Measurements from ENCODE around the gene PDE4D.

PDE4D gene

GRCh38 chr5:59587489-59588337 lies 305.8 kb downstream of the PDE4D start:
- Histone ChIP-seq H3K27me3 (replicated peaks; ENCODE audit: control insufficient read depth, insufficient read depth, low read length) (no peaks in the 10 kb centered on the region), H3K36me3 (ENCODE audit: control insufficient read depth, insufficient read depth, low read length) (no peaks in the 10 kb centered on the region), H3K4me3 (replicated peaks; ENCODE audit: low read depth, low read length) (no peak overlapping the region)
- no peak for TF ChIP-seq CTCF (IDR thresholded peaks at IDR 0.05; ENCODE audit: insufficient read depth, low read length, poor library complexity, severe bottlenecking)
- DNase-seq (ENCODE audit: extremely low read depth, insufficient read length) = no peak

GRCh38 chr5:59586841-59587240 lies 306.7 kb downstream of the PDE4D start:
- TF ChIP-seq CTCF (IDR thresholded peaks at IDR 0.05; ENCODE audit: insufficient read depth, low read length, poor library complexity, severe bottlenecking) = no peak
- no peak for DNase-seq (ENCODE audit: extremely low read depth, insufficient read length)
- no peaks in the 10 kb centered on the region for H3K36me3 ChIP-seq (ENCODE audit: control insufficient read depth, insufficient read depth, low read length)
- no peaks in the 10 kb centered on the region for H3K27me3 ChIP-seq (replicated peaks; ENCODE audit: control insufficient read depth, insufficient read depth, low read length)
- H3K4me3 ChIP-seq (replicated peaks; ENCODE audit: low read depth, low read length) = no peak overlapping the region

- no peak for DNase-seq (ENCODE audit: extremely low read depth, insufficient read length)
- H3K36me3 ChIP-seq (ENCODE audit: control insufficient read depth, insufficient read depth, low read length) = no peaks in the 10 kb centered on the region
- H3K27me3 ChIP-seq (replicated peaks; ENCODE audit: control insufficient read depth, insufficient read depth, low read length) = no peaks in the 10 kb centered on the region
- TF ChIP-seq CTCF (IDR thresholded peaks at IDR 0.05; ENCODE audit: insufficient read depth, low read length, poor library complexity, severe bottlenecking) = no peak
- H3K4me3 ChIP-seq (replicated peaks; ENCODE audit: low read depth, low read length) = no peak overlapping the region
Measured at GRCh38 chr5:59584858-59585846, 308.4 kb downstream of the PDE4D start.

GRCh38 chr5:59583810-59584562 lies 309.5 kb downstream of the PDE4D start:
- no peak for TF ChIP-seq CTCF (IDR thresholded peaks at IDR 0.05; ENCODE audit: insufficient read depth, low read length, poor library complexity, severe bottlenecking)
- H3K36me3 ChIP-seq (ENCODE audit: control insufficient read depth, insufficient read depth, low read length) = no peaks in the 10 kb centered on the region
- H3K4me3 ChIP-seq (replicated peaks; ENCODE audit: low read depth, low read length) = no peak overlapping the region
- DNase-seq (ENCODE audit: extremely low read depth, insufficient read length) = no peak
- H3K27me3 ChIP-seq (replicated peaks; ENCODE audit: control insufficient read depth, insufficient read depth, low read length) = no peaks in the 10 kb centered on the region

GRCh38 chr5:59583151-59583809 lies 310.2 kb downstream of the PDE4D start:
- DNase-seq (ENCODE audit: extremely low read depth, insufficient read length) = no peak

More at GRCh38 chr5:59583151-59583809, 310.2 kb downstream of the PDE4D start:
- no peak for TF ChIP-seq CTCF (IDR thresholded peaks at IDR 0.05; ENCODE audit: insufficient read depth, low read length, poor library complexity, severe bottlenecking)
- no peaks in the 10 kb centered on the region for H3K27me3 ChIP-seq (replicated peaks; ENCODE audit: control insufficient read depth, insufficient read depth, low read length)
- no peaks in the 10 kb centered on the region for H3K36me3 ChIP-seq (ENCODE audit: control insufficient read depth, insufficient read depth, low read length)
- H3K4me3 ChIP-seq (replicated peaks; ENCODE audit: low read depth, low read length) = no peak overlapping the region
